Thyroid gland (tissue), 4 donors: ENCODE data around the gene SCG3. TPM values are rescaled to one million over a fixed set of nuclear protein-coding genes. Genes with fewer than 3 reads are reported as not detected.

Source experiments
- DNase-seq, 2 donors: peaks; one replicate each; pipeline ENCODE4 v3.0.0-alpha.2; 2019
- H3K27ac ChIP-seq, 3 donors: fragments of 200-600 bp; sonication (generic); 1 replicate in 2 of 3; 2 replicates in 1 of 3; pipeline ENCODE4 v1.5.1; 2016 to 2019; ENCODE audit warnings: mild to moderate bottlenecking in 1 of 3, moderate library complexity in 1 of 3
- H3K27me3 ChIP-seq: fragments of 200-600 bp; sonication (generic); one replicate; pipeline ENCODE4 v1.5.1; 2019
- H3K36me3 ChIP-seq, 2 donors: fragments of 200-600 bp; sonication (generic); one replicate each; pipeline ENCODE4 v1.5.1; 2016 to 2019
- H3K4me1 ChIP-seq, 2 donors: fragments of 200-600 bp; sonication (generic); one replicate each; pipeline ENCODE4 v1.5.1; 2017 to 2019
- H3K4me3 ChIP-seq, 3 donors: fragments of 200-600 bp; sonication (generic); replicated peaks in 1 of 3; 1 replicate in 2 of 3; 2 replicates in 1 of 3; pipeline ENCODE4 v1.5.1; 2016; ENCODE audit warnings: mild to moderate bottlenecking in 1 of 3
- H3K9me3 ChIP-seq: fragments of 200-600 bp; sonication (generic); one replicate; pipeline ENCODE4 v1.5.1; 2017
- CTCF ChIP-seq, 6 experiments: fragments of 200-600 bp in 3 of 6; fragments of 450-650 bp in 3 of 6; sonication (generic) in 3 of 6; IDR thresholded peaks; one replicate each; pipeline ENCODE4 v1.5.1; 2016 to 2019; ENCODE audit warnings: antibody characterized with exemption in 6 of 6, mild to moderate bottlenecking in 2 of 6, inconsistent platforms in 1 of 6, moderate library complexity in 1 of 6
- POLR2A ChIP-seq, 2 donors: fragments of 450-650 bp; IDR thresholded peaks; one replicate each; pipeline ENCODE4 v1.6.1; 2017; ENCODE audit warnings: antibody characterized with exemption in 2 of 2, mild to moderate bottlenecking in 2 of 2, moderate library complexity in 1 of 2
- WGBS, 2 donors: methylation state at CpG; one replicate each; pipeline ENCODE4 v1.1.5; 2017; 5-methylcytosine and 5-hydroxymethylcytosine counted together
- intact Hi-C: fragments of 100-400 bp; cut with DNase I; formaldehyde crosslinking; loops from one replicate; pipeline ENCODE4 v1.15.1; 2023
- total RNA-seq, 4 donors: library from RNA; depleted of rRNA; stranded (reverse); fragments of >200 nt; gene quantifications; one replicate each; pipeline ENCODE4 v1.2.3, GENCODE V29; 2016

Gene SCG3
- total RNA-seq, 4 donors from 2014 or later, result 0.33 to 1.8 (median 0.52) TPM

- H3K36me3 ChIP-seq, result no peaks in the 10 kb centered on the region
- H3K9me3 ChIP-seq, result no peaks in the 10 kb centered on the region
- H3K27ac ChIP-seq, result no peak overlapping the region
- H3K4me1 ChIP-seq, result peaks cover 9 to 15% of the 10 kb centered on the region in 2 donors
- no peaks in the 10 kb centered on the region for H3K27me3 ChIP-seq
- no peak overlapping the region for H3K4me3 ChIP-seq
- TF ChIP-seq POLR2A (IDR thresholded peaks at IDR 0.05), result no peak
- TF ChIP-seq CTCF (IDR thresholded peaks at IDR 0.05), result no peak
- 76 to 79% methylated on average over 5 of the region's 5 CpGs for WGBS, 2 donors
- intact Hi-C loops, result no loop called here
- DNase-seq, result no peak
Observed at GRCh38 chr15:51735228-51736010, 54.1 kb downstream of the SCG3 start.

- H3K9me3 ChIP-seq, result no peaks in the 10 kb centered on the region
- H3K27me3 ChIP-seq, result no peaks in the 10 kb centered on the region
- DNase-seq, result no peak
- TF ChIP-seq POLR2A (IDR thresholded peaks at IDR 0.05) (no peak), CTCF (IDR thresholded peaks at IDR 0.05) (no peak)
- peaks cover 9 to 15% of the 10 kb centered on the region in 2 donors for H3K4me1 ChIP-seq
- no peak overlapping the region for H3K4me3 ChIP-seq
- no peaks in the 10 kb centered on the region for H3K36me3 ChIP-seq
- WGBS, 2 donors, result 81 to 86% methylated on average over 3 of the region's 3 CpGs
- H3K27ac ChIP-seq, result no peak overlapping the region
- intact Hi-C loops, result no loop called here
Observed at GRCh38 chr15:51736069-51736468, 54.8 kb downstream of the SCG3 start.

GRCh38 chr15:51736751-51737521 lies 55.6 kb downstream of the SCG3 start:
- Histone ChIP-seq H3K9me3 (no peaks in the 10 kb centered on the region), H3K27ac (peak overlapping the region; percentile 30 to 82 (median 64)), H3K27me3 (no peaks in the 10 kb centered on the region), H3K4me3 (peak overlapping the region; percentile 34 to 47 (median 41)), H3K4me1 (peaks cover 9 to 14% of the 10 kb centered on the region in 2 donors), H3K36me3 (no peaks in the 10 kb centered on the region)
- intact Hi-C loops, result no loop called here
- TF ChIP-seq POLR2A (IDR thresholded peaks at IDR 0.05) (no peak), CTCF (IDR thresholded peaks at IDR 0.05) (no peak)
- DNase-seq, result peak; percentile 27 to 38
- 41 to 42% methylated on average over 5 to 6 of the region's 69 CpGs for WGBS, 2 donors

GRCh38 chr15:51737522-51738305 lies 56.4 kb downstream of the SCG3 start, which contains the start of gene LYSMD2:
LYSMD2 (minus strand) TSS chr15:51737655; CDS start chr15:51737622, 33 bp downstream.
- H3K27ac ChIP-seq, result peak within 1 kb of the TSS; percentile 30 to 82 (median 64)
- H3K27me3 ChIP-seq, result no peaks in the 10 kb centered on the region
- peak within 1 kb of the TSS; percentile 34 to 47 (median 41) for H3K4me3 ChIP-seq
- WGBS, 2 donors, result 3 to 6% methylated on average over 4 to 10 of the region's 67 CpGs
- no peaks in the 10 kb centered on the region for H3K9me3 ChIP-seq
- peak; percentile 75 to 81 for DNase-seq
- intact Hi-C loops, result no loop called here
- TF ChIP-seq CTCF (IDR thresholded peaks at IDR 0.05) (no peak), POLR2A (IDR thresholded peaks at IDR 0.05) (peak in 1 of 2 donors; percentile 58)
- no peaks in the 10 kb centered on the region for H3K36me3 ChIP-seq
- H3K4me1 ChIP-seq, result peaks cover 7 to 9% of the 10 kb centered on the region in 2 donors
